Mucosa of descending colon (tissue), 3 donors: Measurements from ENCODE around the gene ADRB1. TPM values are rescaled to one million over a fixed set of nuclear protein-coding genes. Genes with fewer than 3 reads are reported as not detected.

Experiments used
- ATAC-seq: fragments of 200-7000 bp; cut with Tn5 transposase; one replicate; pipeline ENCODE4 v1.9.1; 2020; ENCODE audit warnings: mild to moderate bottlenecking, moderate library complexity
- DNase-seq, 3 donors: peaks; one replicate each; pipeline ENCODE4 v3.0.0-alpha.2; 2020
- H3K36me3 ChIP-seq: fragments of 200-600 bp; one replicate; pipeline ENCODE4 v1.8.0; 2021; ENCODE audit warnings: low read depth, mild to moderate bottlenecking
- H3K4me1 ChIP-seq: fragments of 200-600 bp; one replicate; pipeline ENCODE4 v1.8.0; 2021; ENCODE audit warnings: low read depth, mild to moderate bottlenecking
- H3K4me3 ChIP-seq: fragments of 200-600 bp; one replicate; pipeline ENCODE4 v1.8.0; 2021; ENCODE audit warnings: mild to moderate bottlenecking
- H3K9me3 ChIP-seq: fragments of 200-600 bp; one replicate; pipeline ENCODE4 v1.8.0; 2021; ENCODE audit warnings: mild to moderate bottlenecking
- intact Hi-C, 2 donors: fragments of 100-400 bp; cut with DNase I in 1 of 2; cut with micrococcal nuclease in 1 of 2; formaldehyde crosslinking; loops; one replicate each; pipeline versions ENCODE4 v1.11.0 to v1.11.1; 2022; cut with DNase I, micrococcal nuclease
- total RNA-seq, 3 donors: library from RNA; stranded (reverse); fragmentation: NEBNext Ultra II Directional in 2 of 3; extraction: Animal tissue kit (Norgen Biotek cat#: 25700) in 2 of 3; gene quantifications; one replicate each; pipeline versions ENCODE4 v1.2.1 to v1.2.4, GENCODE V29; 2021 to 2023
- TF ChIP-seq, protein P1 (sequence below): fragments of 200-600 bp; IDR thresholded peaks from one replicate; pipeline ENCODE4 v1.8.0; 2022; ENCODE audit warnings: antibody characterized with exemption, mild to moderate bottlenecking
- donor health status: DM: no; HTN: no; CAD: no; lungs with moderate emphysema.
- donor health status: DM: no; HTN: no; CAD: no.
- donor health status: DM: no; HTN: yes; CAD: no.

The ADRB1 gene
- total RNA-seq, 3 donors from 2014 or later = 1.5 to 2.8 (median 1.8) TPM

DNA sequence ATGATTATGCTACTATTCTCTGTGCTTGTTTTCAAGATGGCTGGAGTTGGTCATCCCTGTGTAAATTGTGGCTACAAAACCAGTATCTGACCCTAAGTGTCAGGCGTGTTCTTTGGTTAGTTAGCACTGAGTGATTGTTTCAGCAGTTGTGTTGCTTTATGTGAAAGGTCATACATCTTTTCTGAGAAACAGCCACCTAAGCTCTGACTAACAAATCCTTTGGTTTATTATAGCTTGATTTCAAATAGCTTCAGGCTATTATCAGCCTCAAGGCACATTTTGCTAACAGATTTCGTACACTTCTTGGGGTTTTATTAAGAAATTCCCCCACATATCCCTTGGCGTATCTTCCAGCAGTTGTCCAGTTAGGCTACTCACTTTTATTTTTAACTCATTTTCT lies 4.8 kb upstream of the ADRB1 start:
- Histone ChIP-seq H3K4me3 (no peak overlapping the region), H3K4me1 (peaks cover 13% of the 10 kb centered on the region), H3K9me3 (no peaks in the 10 kb centered on the region), H3K36me3 (no peaks in the 10 kb centered on the region)
- DNase-seq (no peak), ATAC-seq (no peak)
- TF ChIP-seq, protein P1, sequence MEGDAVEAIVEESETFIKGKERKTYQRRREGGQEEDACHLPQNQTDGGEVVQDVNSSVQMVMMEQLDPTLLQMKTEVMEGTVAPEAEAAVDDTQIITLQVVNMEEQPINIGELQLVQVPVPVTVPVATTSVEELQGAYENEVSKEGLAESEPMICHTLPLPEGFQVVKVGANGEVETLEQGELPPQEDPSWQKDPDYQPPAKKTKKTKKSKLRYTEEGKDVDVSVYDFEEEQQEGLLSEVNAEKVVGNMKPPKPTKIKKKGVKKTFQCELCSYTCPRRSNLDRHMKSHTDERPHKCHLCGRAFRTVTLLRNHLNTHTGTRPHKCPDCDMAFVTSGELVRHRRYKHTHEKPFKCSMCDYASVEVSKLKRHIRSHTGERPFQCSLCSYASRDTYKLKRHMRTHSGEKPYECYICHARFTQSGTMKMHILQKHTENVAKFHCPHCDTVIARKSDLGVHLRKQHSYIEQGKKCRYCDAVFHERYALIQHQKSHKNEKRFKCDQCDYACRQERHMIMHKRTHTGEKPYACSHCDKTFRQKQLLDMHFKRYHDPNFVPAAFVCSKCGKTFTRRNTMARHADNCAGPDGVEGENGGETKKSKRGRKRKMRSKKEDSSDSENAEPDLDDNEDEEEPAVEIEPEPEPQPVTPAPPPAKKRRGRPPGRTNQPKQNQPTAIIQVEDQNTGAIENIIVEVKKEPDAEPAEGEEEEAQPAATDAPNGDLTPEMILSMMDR = no peak
- intact Hi-C loops = no loop called here

DNA sequence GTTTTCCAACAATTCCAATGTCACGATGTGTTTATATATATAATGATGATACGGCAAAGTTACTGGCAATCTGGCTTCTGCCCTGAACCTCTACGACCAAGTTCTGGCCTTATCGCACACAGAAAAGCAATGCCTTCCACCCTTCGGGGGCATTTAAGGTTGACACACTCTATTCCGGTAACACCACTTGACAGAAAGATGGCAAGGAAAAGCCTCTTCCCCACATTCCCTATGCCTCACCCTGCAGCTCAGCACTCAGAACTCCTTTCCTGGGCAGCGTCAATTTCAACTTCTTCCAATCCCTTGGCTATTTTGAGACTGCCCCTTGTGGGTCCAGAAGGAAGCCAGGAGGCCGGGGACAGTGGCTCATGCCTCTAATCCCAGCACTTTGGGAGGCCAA lies 2.5 kb upstream of the ADRB1 start:
- H3K4me3 ChIP-seq = no peak overlapping the region
- H3K36me3 ChIP-seq = no peaks in the 10 kb centered on the region
- no peak for ATAC-seq
- peaks cover 13% of the 10 kb centered on the region for H3K4me1 ChIP-seq
- no peaks in the 10 kb centered on the region for H3K9me3 ChIP-seq
- no peak for DNase-seq
- intact Hi-C loops = no loop called here
- TF ChIP-seq, protein P1 = no peak

DNA sequence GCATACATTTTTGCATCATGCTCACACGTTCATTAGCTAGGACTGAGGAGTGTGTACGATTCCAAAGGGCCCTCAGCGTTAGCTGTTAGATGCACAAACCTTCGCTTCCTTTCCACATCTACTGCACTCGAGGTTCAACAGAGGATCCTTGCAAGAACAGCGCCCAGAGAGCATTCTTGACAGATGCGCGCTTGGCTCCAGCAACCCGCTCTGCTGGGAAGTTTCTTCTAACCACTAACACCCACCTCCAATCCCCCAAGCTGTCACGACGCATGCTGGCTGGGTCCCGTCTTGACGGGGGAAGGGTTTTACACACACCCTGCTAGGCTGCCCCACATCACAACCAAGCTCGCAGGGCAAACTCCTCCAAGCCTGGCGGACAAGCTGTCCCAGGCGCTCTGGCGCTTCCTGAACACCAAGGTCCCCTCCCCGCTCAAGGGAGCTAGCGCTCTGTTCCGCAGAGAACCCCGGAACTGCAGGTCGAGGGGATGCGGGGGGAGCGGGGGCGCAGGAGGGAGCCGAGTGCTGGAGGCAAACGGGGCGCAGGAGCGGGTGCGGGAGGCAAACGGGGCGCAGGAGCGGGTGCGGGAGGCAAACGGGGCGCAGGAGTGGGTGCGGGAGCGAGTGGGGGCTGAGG lies 653 bp upstream of the ADRB1 start:
- Histone ChIP-seq H3K36me3 (no peaks in the 10 kb centered on the region), H3K4me1 (peaks cover 13% of the 10 kb centered on the region), H3K9me3 (no peaks in the 10 kb centered on the region), H3K4me3 (no peak overlapping the region)
- TF ChIP-seq, protein P1 = no peak
- ATAC-seq (peak; percentile 66), DNase-seq (peak; percentile 40 to 58 (median 57))
- intact Hi-C loops = no loop called here

DNA sequence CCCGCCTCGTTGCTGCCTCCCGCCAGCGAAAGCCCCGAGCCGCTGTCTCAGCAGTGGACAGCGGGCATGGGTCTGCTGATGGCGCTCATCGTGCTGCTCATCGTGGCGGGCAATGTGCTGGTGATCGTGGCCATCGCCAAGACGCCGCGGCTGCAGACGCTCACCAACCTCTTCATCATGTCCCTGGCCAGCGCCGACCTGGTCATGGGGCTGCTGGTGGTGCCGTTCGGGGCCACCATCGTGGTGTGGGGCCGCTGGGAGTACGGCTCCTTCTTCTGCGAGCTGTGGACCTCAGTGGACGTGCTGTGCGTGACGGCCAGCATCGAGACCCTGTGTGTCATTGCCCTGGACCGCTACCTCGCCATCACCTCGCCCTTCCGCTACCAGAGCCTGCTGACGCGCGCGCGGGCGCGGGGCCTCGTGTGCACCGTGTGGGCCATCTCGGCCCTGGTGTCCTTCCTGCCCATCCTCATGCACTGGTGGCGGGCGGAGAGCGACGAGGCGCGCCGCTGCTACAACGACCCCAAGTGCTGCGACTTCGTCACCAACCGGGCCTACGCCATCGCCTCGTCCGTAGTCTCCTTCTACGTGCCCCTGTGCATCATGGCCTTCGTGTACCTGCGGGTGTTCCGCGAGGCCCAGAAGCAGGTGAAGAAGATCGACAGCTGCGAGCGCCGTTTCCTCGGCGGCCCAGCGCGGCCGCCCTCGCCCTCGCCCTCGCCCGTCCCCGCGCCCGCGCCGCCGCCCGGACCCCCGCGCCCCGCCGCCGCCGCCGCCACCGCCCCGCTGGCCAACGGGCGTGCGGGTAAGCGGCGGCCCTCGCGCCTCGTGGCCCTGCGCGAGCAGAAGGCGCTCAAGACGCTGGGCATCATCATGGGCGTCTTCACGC lies 825 bp downstream of the ADRB1 start:
- Histone ChIP-seq H3K36me3 (no peaks in the 10 kb centered on the region), H3K9me3 (no peaks in the 10 kb centered on the region), H3K4me1 (peaks cover 13% of the 10 kb centered on the region), H3K4me3 (no peak overlapping the region)
- ATAC-seq = no peak
- TF ChIP-seq, protein P1 = no peak
- intact Hi-C loops = no loop called here
- peak in 2 of 3 donors; percentile 12 to 29 for DNase-seq

DNA sequence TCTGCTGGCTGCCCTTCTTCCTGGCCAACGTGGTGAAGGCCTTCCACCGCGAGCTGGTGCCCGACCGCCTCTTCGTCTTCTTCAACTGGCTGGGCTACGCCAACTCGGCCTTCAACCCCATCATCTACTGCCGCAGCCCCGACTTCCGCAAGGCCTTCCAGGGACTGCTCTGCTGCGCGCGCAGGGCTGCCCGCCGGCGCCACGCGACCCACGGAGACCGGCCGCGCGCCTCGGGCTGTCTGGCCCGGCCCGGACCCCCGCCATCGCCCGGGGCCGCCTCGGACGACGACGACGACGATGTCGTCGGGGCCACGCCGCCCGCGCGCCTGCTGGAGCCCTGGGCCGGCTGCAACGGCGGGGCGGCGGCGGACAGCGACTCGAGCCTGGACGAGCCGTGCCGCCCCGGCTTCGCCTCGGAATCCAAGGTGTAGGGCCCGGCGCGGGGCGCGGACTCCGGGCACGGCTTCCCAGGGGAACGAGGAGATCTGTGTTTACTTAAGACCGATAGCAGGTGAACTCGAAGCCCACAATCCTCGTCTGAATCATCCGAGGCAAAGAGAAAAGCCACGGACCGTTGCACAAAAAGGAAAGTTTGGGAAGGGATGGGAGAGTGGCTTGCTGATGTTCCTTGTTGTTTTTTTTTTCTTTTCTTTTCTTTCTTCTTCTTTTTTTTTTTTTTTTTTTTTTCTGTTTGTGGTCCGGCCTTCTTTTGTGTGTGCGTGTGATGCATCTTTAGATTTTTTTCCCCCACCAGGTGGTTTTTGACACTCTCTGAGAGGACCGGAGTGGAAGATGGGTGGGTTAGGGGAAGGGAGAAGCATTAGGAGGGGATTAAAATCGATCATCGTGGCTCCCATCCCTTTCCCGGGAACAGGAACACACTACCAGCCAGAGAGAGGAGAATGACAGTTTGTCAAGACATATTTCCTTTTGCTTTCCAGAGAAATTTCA lies 1.7 kb downstream of the ADRB1 start:
- TF ChIP-seq, protein P1 = no peak
- H3K4me3 ChIP-seq = no peak overlapping the region
- peak; percentile 61 for ATAC-seq
- H3K4me1 ChIP-seq = peaks cover 13% of the 10 kb centered on the region
- no peaks in the 10 kb centered on the region for H3K36me3 ChIP-seq
- peak; percentile 43 to 68 (median 57) for DNase-seq
- intact Hi-C loops = no loop called here
- no peaks in the 10 kb centered on the region for H3K9me3 ChIP-seq
